ENCODE measurements around the gene TMEM267. TPM values are rescaled to one million over a fixed set of nuclear protein-coding genes. Genes with fewer than 3 reads are reported as not detected.

The TMEM267 gene
- polyA plus RNA-seq, 3 donors, result 4.4 to 13.9 (median 11.8) TPM

GRCh38 chr5:43437062-43437660 lies 46.5 kb downstream of the TMEM267 start:
- Mint-ChIP-seq H3K9me3 (peaks cover 6 to 26% (median 18%) of the 10 kb centered on the region in 7 donors), H3K4me3 (no peak overlapping the region), H3K4me1 (peaks cover 20% of the 10 kb centered on the region), H3K27ac (no peak overlapping the region), H3K27me3 (ENCODE audit: low read depth in 3 of 3) (peaks cover 0 to 2% (median 0%) of the 10 kb centered on the region in 3 donors), H3K36me3 (peaks cover 0 to 2% of the 10 kb centered on the region in 2 donors)
- Histone ChIP-seq H3K4me1 (ENCODE audit: control insufficient read depth in 1 of 2, insufficient read depth in 2 of 2, low read length in 2 of 2) (no peaks in the 10 kb centered on the region), H3K79me2 (ENCODE audit: insufficient read depth, low read length) (no peaks in the 10 kb centered on the region), H3K36me3 (replicated peaks in 1 of 2; ENCODE audit: control insufficient read depth in 1 of 2, insufficient read depth in 2 of 2, low read length in 2 of 2) (no peaks in the 10 kb centered on the region), H4K20me1 (ENCODE audit: insufficient read depth, low read length) (no peaks in the 10 kb centered on the region), H2AFZ (ENCODE audit: insufficient read depth, low read depth, low read length, poor library complexity, severe bottlenecking) (no peak overlapping the region), H3K4me3 (replicated peaks in 1 of 3; ENCODE audit: low read depth in 2 of 3, low read length in 3 of 3) (no peak overlapping the region), H3K27ac (ENCODE audit: low read depth in 1 of 2, low read length in 2 of 2) (no peak overlapping the region), H3K9ac (ENCODE audit: insufficient read depth, low read length, poor library complexity, severe bottlenecking) (no peak overlapping the region), H3K9me3 (replicated peaks in 1 of 2; ENCODE audit: control insufficient read depth in 1 of 2, insufficient read depth in 1 of 2, low read length in 2 of 2) (no peaks in the 10 kb centered on the region), H3K4me2 (replicated peaks; ENCODE audit: extremely low read depth, low read length, poor library complexity, severe bottlenecking) (no peak overlapping the region), H3K27me3 (ENCODE audit: control insufficient read depth in 2 of 2, insufficient read depth in 2 of 2, low read length in 2 of 2) (no peaks in the 10 kb centered on the region)
- WGBS (ENCODE audit: insufficient coverage), result 80% methylated on average over 1 of the region's 3 CpGs
- no peak for TF ChIP-seq CTCF (IDR thresholded peaks at IDR 0.05)
- no peak for DNase-seq
- intact Hi-C loops (cut with micrococcal nuclease), result no loop called here

GRCh38 chr5:43433382-43433781 lies 50.3 kb downstream of the TMEM267 start:
- no peaks in the 10 kb centered on the region for H3K36me3 Mint-ChIP-seq
- peaks cover 9% of the 10 kb centered on the region for H3K4me1 Mint-ChIP-seq
- WGBS (ENCODE audit: insufficient coverage), result 83% methylated on average over 2 of the region's 4 CpGs
- Histone ChIP-seq H3K4me3 (replicated peaks in 1 of 3; ENCODE audit: low read depth in 2 of 3, low read length in 3 of 3) (no peak overlapping the region), H3K36me3 (replicated peaks in 1 of 2; ENCODE audit: control insufficient read depth in 1 of 2, insufficient read depth in 2 of 2, low read length in 2 of 2) (no peaks in the 10 kb centered on the region), H3K4me1 (ENCODE audit: control insufficient read depth in 1 of 2, insufficient read depth in 2 of 2, low read length in 2 of 2) (no peaks in the 10 kb centered on the region), H3K27ac (ENCODE audit: low read depth in 1 of 2, low read length in 2 of 2) (no peak overlapping the region), H4K20me1 (ENCODE audit: insufficient read depth, low read length) (no peaks in the 10 kb centered on the region), H2AFZ (ENCODE audit: insufficient read depth, low read depth, low read length, poor library complexity, severe bottlenecking) (no peak overlapping the region), H3K9ac (ENCODE audit: insufficient read depth, low read length, poor library complexity, severe bottlenecking) (no peak overlapping the region), H3K27me3 (ENCODE audit: control insufficient read depth in 2 of 2, insufficient read depth in 2 of 2, low read length in 2 of 2) (no peaks in the 10 kb centered on the region), H3K4me2 (replicated peaks; ENCODE audit: extremely low read depth, low read length, poor library complexity, severe bottlenecking) (no peak overlapping the region), H3K9me3 (replicated peaks in 1 of 2; ENCODE audit: control insufficient read depth in 1 of 2, insufficient read depth in 1 of 2, low read length in 2 of 2) (no peaks in the 10 kb centered on the region), H3K79me2 (ENCODE audit: insufficient read depth, low read length) (no peaks in the 10 kb centered on the region)
- no peak for DNase-seq
- H3K9me3 Mint-ChIP-seq, result peaks cover 0 to 7% (median under 1%) of the 10 kb centered on the region in 7 donors
- no peak overlapping the region for H3K27ac Mint-ChIP-seq
- intact Hi-C loops (cut with micrococcal nuclease), result no loop called here
- no peak for TF ChIP-seq CTCF (IDR thresholded peaks at IDR 0.05)
- no peak overlapping the region for H3K4me3 Mint-ChIP-seq
- peaks cover 0 to 2% (median 0%) of the 10 kb centered on the region in 3 donors for H3K27me3 Mint-ChIP-seq (ENCODE audit: low read depth in 3 of 3)
